CD4-positive, alpha-beta T cell treated with Interleukin-2 at 100 ng/mL for 4 hours (primary cell): ENCODE data around the gene PIK3CD.

Source experiments
- DNase-seq: peaks from one replicate; pipeline ENCODE4 v3.0.0-alpha.2; 2020; ENCODE audit warnings: low spot score

PIK3CD gene

DNA sequence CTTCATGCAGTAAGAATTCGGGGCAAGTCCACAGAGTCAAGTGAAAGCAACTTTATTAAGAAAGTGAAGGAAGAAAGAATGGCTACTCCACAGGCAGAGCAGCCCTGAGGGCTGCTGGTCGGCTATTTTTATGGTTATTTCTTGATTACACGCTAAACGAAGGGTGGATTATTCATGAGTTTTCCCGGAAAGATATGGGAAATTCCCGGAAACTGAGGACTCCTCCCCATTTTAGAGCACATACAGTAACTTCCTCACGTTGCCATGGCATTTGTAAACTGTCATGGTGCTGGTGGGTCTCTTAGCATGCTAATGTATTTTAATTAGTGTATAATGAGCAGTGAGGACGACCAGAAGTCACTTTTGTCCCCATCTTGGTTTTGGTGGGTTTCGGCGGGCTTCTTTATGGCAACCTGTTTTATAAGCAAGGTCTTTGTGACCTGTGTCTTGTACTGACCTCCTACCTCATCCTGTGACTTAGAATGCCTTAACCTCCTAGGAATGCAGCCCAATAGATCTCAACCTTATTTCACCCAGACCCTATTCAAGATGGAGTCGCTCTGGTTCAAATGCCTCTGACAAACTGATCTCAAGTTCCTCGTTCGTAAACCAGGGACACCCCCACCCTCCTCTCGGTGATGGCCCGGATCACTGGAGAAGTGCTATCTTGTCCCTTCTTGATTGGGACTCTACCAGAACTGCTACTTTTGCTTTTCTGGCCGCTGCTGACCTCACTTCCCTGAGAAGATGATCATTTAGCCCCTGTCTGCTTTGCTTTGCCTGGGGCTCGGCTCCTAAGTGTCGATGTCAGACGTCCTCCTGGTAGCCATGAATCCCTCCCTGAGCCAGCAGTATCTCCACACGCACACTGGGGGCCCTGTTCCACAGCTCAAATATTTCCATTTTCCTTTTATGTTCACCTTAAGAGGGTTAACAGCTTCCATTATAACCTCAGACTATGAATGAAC is 123.5 kb downstream of the PIK3CD start:
- DNase-seq: no peak

DNA sequence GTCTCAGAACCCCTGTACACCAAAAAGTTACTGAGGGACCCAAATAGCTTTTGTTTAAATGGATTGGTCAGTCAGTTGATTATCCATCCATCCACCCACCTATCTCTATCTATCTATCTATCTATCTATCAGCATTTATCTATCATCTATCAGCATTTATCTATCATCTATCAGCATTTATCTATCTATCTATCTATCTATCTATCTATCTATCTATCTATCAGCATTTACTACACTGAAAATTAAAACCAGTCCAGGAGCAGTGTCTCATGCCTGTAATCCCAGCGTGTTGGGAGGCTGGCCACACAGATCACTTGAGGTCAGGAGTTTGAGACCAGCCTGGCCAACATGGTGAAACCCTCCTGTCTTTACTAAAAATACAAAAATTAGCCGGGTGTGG is 125.2 kb downstream of the PIK3CD start:
- DNase-seq: no peak
